T-helper 22 cell (primary cell): ENCODE results near the gene PVALEF.

ENCODE experiments used
- DNase-seq: peaks from one replicate; pipeline ENCODE4 v3.0.0-alpha.2; 2020; ENCODE audit warnings: low read depth

Gene PVALEF

DNA sequence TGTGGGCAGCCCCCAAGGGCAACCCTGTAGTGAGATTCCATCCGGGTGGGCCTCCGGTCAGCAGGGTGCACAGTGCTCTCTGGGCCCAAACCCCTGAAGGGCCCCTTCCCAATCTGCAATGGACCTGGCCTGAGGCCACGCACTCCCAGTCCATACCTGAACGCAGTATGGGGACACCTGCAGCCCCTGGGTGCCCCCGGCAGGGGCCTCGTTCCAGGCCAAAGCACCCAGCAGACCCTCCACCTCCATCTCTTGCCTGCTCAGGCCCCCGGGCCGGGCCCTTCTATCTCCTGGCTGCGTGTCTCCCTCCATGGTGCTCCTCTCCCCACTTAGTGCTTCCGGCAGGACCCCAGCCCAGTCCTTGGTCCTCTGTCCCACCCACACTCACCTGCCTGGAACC lies 18.0 kb downstream of the PVALEF start:
- DNase-seq = no peak

DNA sequence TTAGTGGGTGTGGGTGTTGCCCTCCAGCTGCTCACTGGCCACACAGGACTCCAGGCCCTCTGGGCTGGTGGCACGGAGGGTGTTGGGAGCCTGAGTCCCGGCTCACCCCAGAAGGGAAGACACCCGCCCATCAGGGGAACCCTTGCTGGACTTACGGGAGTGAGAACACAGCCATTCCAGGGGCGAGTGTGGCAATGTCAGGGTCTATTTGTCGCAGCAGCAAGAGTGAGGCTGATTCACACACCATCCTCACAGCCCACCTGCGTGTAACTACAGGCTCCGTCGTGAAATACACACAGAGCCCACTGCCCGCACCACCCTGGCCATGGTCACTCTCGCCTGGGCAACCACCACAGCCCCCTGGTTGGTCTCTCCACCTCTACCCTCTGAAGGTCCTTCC lies 18.5 kb downstream of the PVALEF start:
- DNase-seq = no peak

DNA sequence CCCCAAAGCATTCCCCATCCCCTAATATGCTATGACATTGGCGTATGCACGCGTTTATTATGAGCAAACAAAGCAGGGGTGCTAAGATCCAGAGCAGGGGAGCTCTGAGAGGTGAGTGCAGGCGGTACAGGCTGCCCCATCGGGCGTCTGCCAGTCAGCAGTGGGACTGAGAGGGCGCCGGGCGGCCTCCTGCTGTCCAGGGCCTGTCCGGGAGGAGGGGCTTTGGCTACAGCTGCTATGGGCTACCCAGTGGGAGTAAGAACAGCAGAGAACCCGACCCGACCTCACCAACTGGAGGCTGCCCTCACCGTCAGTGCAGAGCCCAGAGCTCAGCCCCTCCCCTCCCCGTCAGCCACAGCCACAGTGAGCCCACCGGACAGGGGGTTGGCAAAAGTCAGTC lies 19.2 kb downstream of the PVALEF start:
- no peak for DNase-seq

GRCh38 chr17:81186203-81186602 lies 20.9 kb downstream of the PVALEF start:
- DNase-seq = no peak

DNA sequence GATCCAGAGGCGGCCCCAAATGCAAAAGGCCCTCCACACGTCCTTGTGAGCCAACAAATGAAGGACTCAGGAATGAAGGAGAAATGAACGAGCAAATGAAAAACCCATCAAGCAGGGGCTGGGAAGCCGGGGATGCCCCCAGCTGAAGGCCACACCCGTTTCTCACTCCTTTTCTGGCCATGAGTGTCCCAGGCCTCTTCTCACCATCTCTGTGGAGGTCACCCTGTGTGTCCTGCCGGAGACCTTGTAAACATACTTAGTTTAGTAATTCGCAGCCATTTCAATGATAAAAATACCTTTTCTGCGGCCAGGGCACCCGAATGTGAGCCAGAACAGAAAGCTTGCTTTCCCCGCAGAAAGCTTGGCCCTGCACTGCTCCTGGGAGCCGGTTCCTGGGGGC lies 21.8 kb downstream of the PVALEF start:
- no peak for DNase-seq

GRCh38 chr17:81187586-81188490 lies 22.5 kb downstream of the PVALEF start:
- no peak for DNase-seq

DNA sequence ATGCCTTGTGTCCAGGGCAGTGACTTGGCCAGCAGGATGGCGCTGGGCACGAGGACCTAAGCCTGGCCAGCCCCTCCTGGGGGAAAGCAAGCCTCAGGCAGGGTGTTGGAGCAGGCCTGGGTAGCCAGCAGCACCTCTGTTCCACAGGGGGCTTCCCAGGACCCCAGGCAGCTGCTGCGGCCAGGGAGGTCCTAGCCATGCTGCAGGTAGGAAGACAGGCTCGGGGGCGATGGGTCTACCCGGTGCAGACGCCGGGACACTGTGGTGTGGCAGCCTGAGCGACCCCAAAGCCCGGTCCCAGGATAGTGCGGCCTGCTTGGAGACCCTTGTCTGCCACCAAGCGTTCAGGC lies 23.2 kb downstream of the PVALEF start:
- no peak for DNase-seq

- no peak for DNase-seq
These were observed 23.7 kb downstream of the PVALEF start for GRCh38 chr17:81189016-81189415.

- DNase-seq = no peak
These were observed 24.6 kb downstream of the PVALEF start for GRCh38 chr17:81189670-81190530.

- DNase-seq = no peak
These were observed 25.3 kb downstream of the PVALEF start for GRCh38 chr17:81190591-81190990.

- no peak for DNase-seq
These were observed 25.8 kb downstream of the PVALEF start for GRCh38 chr17:81191116-81191515.

GRCh38 chr17:81191646-81192045 lies 26.3 kb downstream of the PVALEF start:
- no peak for DNase-seq

GRCh38 chr17:81192386-81193050 lies 27.2 kb downstream of the PVALEF start:
- no peak for DNase-seq

GRCh38 chr17:81193051-81193410 lies 27.7 kb downstream of the PVALEF start:
- DNase-seq = no peak

DNA sequence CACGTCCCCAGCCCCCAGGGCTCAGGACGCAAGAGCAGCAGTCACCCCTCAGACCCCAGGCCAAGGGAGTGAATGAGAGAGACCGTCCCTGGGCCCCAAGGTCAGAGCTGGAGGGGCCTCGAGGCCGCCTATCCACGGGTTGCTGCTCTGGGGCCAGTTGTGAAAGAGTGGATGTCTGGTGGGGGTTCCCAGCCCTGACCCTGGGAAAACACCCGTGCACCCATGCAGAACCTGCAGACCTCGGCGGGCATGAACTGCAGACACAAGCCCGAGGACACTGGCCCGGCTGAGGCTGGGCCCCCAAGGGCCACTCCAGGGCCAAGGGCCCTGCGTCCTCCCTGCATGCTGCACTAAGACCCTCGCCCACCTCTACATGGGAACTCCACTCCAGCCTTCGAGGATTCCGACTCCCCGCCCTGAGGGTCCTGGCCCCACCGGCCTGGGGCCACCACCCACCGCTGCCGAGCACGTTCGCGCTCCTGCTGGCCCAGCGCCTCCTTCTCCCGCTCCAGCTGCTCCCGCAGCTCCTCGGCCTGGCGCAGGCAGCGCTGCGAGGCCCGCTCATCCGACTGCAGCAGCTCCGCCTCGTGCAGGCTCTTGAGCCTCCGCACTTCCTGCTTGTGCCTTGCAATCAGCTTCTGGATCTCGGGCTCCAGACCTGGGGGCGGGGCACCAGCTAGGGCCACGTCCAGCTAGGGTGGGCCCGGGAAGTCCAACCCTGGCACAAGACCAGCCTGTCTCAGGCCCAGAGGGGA lies 28.3 kb downstream of the PVALEF start:
- no peak for DNase-seq

DNA sequence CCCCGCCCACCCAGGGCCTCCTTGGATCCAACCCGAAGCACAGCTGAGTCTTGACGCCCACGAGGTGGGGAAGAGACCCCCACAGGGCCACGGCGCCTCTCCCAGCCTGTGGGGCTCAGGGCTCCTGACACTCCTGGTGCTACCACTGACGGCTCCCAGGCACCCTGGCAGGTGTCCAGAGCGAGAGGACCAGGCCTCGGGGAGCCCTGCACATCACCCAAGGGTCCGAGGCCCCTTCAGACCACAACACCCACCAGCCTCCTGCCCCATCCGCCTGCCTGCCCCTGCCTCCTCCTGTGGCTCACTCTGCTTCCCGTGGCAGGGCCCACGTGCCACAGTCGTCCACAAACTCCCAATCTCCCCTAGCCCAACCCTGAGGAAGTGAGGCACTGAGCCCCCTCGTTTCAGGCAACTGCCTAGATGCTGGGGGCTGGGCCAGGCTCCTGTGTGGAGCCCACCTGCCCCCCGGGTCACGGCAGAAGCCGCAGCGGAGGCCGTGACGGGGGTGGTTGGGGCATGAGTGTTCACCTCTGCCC lies 29.0 kb downstream of the PVALEF start:
- no peak for DNase-seq

- DNase-seq = no peak
These were observed 29.9 kb downstream of the PVALEF start for GRCh38 chr17:81194941-81195901.

- no peak for DNase-seq
These were observed 30.7 kb downstream of the PVALEF start for GRCh38 chr17:81195941-81196495.

- no peak for DNase-seq
These were observed 31.4 kb downstream of the PVALEF start for GRCh38 chr17:81196505-81197408.
